ENCODE measurements around the gene IL4R. TPM values are rescaled to one million over a fixed set of nuclear protein-coding genes. Genes with fewer than 3 reads are reported as not detected.

Gene IL4R
- 34.2 and 40.8 TPM in 2 replicates for total RNA-seq

DNA sequence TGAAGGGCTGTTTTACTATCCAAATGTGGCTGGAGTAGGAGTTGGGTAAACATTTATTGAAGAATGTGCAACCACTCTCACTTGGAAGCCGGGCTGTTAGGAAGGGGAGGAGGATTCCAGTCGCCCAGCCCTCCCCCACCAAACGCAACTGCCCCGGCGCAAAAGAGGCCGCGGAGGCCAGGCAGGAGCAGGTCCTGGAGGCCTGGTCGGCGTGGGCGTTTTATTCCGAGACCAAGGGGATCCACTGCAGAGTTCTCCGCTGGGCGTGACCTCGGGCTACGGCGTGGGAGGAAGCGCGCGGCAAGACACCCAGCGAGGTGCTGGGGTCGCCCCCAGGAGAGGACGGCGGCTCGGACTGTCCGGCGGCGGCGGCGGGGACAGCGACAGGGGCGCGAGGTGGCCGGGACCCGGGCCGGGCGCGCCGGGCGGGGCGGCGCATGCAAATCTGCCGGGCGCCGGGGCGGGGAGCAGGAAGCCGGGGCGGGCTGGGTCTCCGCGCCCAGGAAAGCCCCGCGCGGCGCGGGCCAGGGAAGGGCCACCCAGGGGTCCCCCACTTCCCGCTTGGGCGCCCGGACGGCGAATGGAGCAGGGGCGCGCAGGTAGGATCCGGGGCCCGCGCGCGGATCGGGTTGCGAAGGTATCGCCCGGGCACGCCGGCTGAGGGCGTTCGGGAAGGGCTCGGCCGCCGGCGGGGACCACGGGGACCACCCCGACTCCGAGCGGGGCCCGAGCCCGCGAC lies at the start of gene IL4R:
TSS of gene IL4R (plus strand) at position 553 of the 739 bp plus-strand sequence. CDS start 26,230 bp downstream, outside the sequence.

DNA sequence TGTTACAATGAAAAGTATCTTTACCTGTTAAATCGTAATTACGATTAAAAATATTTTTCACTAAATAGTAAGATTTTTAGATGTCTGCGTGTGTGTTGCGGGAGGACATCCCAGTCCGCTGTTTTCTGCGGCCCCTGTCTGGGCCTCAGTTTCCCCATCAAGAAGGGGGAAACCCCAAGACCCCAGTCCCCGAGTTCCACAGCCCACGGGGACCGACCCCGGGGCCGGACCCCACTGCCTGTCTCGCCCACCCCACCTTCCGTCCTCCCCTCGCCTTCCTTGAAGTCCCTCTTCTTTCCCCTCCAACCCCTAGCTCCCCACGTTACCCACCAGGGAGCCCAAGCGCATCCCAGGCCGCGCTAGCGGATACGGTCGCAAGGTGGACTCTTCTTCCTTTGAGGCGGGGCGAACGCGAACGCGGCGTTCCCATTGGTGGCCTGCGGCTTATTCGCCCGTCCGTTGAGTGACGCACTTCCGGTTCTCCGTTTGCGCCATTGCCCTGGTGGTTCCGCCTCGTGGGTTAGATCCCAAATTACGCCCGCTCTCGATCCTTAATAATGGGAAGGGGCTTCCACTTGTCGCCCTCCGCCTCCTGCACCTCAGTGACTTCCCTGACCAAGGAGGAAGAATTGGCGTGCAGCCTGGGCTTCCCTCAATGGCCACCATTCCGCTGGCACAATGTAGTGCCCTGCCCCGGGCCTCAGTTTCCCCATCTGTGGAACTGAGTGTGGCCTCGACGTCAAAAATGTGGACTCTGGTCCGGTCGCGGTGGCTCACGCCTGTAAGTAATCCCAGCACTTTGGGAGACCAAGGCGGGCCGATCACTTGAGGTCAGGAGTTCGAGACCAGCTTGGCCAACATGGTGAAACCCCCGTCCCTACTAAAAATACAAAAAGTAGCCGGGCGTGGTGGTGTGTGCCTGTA lies 45.1 kb upstream of the IL4R start, which contains the start of gene NSMCE1:
TSS of gene NSMCE1 (minus strand) at position 397 of the 924 bp plus-strand sequence. CDS start 11,202 bp downstream, outside the sequence.

DNA sequence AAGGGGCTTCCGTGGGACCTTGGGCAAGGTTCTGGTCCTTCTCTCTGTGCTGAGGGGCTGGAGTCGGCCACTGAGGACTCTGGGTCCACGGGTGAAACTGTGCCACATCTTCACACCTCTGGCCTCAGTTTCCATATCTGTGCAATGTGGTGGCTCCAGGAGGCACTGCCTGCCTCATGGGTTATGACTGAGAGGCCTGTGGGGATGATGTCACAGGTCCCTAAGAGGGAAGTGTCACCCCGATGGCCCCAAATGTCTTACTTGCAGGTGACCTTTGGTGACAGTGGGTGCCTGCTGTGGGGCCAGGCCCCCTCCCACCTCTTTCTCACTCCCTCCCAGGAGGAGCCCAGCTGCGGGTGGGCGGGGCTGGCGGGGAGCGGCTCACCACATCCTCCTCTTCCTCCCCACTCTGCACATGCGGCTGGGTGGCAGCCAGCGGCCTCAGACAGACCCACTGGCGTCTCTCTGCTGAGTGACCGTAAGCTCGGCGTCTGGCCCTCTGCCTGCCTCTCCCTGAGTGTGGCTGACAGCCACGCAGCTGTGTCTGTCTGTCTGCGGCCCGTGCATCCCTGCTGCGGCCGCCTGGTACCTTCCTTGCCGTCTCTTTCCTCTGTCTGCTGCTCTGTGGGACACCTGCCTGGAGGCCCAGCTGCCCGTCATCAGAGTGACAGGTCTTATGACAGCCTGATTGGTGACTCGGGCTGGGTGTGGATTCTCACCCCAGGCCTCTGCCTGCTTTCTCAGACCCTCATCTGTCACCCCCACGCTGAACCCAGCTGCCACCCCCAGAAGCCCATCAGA lies 88.2 kb downstream of the IL4R start, which contains the start of gene IL21R:
TSS of gene IL21R (plus strand) at position 407 of the 801 bp plus-strand sequence. CDS start 27,898 bp downstream, outside the sequence.

Other genes starting within 250 kb of the IL4R start
- gene C16orf82, start 247.0 kb upstream of the IL4R start, total RNA-seq = not detected in 2 replicates
- gene KDM8, start 110.4 kb upstream of the IL4R start, total RNA-seq = 3.2 and 4.3 TPM in 2 replicates
- gene NSMCE1, start 45.2 kb upstream of the IL4R start, total RNA-seq = 41.0 and 50.9 TPM in 2 replicates
- gene IL21R, start 88.2 kb downstream of the IL4R start, total RNA-seq = 0.07 TPM in 1 of 2 replicates, not detected in the other
- 84.4 and 91.2 TPM in 2 replicates for gene GTF3C1, start 235.9 kb downstream of the IL4R start, total RNA-seq
- 27.9 and 28.6 TPM in 2 replicates for gene KATNIP, start 236.2 kb downstream of the IL4R start, total RNA-seq

All from thoracic aorta endothelial cell (primary cell).